Neutrophil (primary cell): Measurements from ENCODE around the gene RAI1.

Experiments used
- H3K27ac ChIP-seq: fragments of 200-600 bp; sonication (generic); 2 replicates; pipeline ENCODE4 v1.5.1; 2016; ENCODE audit warnings: mild to moderate bottlenecking, moderate library complexity
- H3K27me3 ChIP-seq: fragments of 200-600 bp; sonication (generic); 2 replicates; pipeline ENCODE4 v1.6.0; 2016; ENCODE audit warnings: mild to moderate bottlenecking
- H3K36me3 ChIP-seq: fragments of 200-600 bp; sonication (generic); 2 replicates; pipeline ENCODE4 v1.5.1; 2017
- H3K4me1 ChIP-seq, 2 experiments: fragments of 200-600 bp in 1 of 2; sonication (generic) in 1 of 2; 1 replicate in 1 of 2; 2 replicates in 1 of 2; pipeline versions ENCODE4 v1.5.1 to v1.6.1; 2013 to 2016; ENCODE audit warnings: low read depth in 1 of 2, low read length in 1 of 2, mild to moderate bottlenecking in 1 of 2, moderate library complexity in 1 of 2; ENCODE audit not compliant: control insufficient read depth in 1 of 2, insufficient read depth in 1 of 2
- H3K4me3 ChIP-seq, 2 experiments: fragments of 200-600 bp in 1 of 2; sonication (generic) in 1 of 2; 1 replicate in 1 of 2; 2 replicates in 1 of 2; pipeline ENCODE4 v1.5.1; 2013 to 2016; ENCODE audit warnings: low read depth in 1 of 2, low read length in 1 of 2, mild to moderate bottlenecking in 1 of 2, moderate library complexity in 1 of 2
- H3K9me3 ChIP-seq: fragments of 200-600 bp; sonication (generic); 2 replicates; pipeline ENCODE4 v1.5.1; 2016
- CTCF ChIP-seq: fragments of 200-600 bp; sonication (generic); IDR thresholded peaks from 2 replicates; pipeline ENCODE4 v1.5.1; 2016; ENCODE audit warnings: antibody characterized with exemption

The RAI1 gene

GRCh38 chr17:17712268-17712924 is 31.1 kb downstream of the RAI1 start:
- Histone ChIP-seq H3K27ac (peak overlapping the region; percentile 36), H3K36me3 (no peaks in the 10 kb centered on the region)
- TF ChIP-seq CTCF: no peak

GRCh38 chr17:17713839-17714238 is 32.6 kb downstream of the RAI1 start:
- no peak for TF ChIP-seq CTCF
- peak overlapping the region; percentile 43 for H3K27ac ChIP-seq
- H3K4me3 ChIP-seq: no peak overlapping the region
- H3K27me3 ChIP-seq: no peaks in the 10 kb centered on the region
- no peaks in the 10 kb centered on the region for H3K36me3 ChIP-seq
- no peaks in the 10 kb centered on the region for H3K9me3 ChIP-seq
- H3K4me1 ChIP-seq: peaks cover 35 to 38% of the 10 kb centered on the region in 2 experiments

More at GRCh38 chr17:17712268-17712924, 31.1 kb downstream of the RAI1 start:
- H3K27me3 ChIP-seq: no peaks in the 10 kb centered on the region
- no peaks in the 10 kb centered on the region for H3K9me3 ChIP-seq
- H3K4me1 ChIP-seq: peaks cover 35 to 38% of the 10 kb centered on the region in 2 experiments
- no peak overlapping the region for H3K4me3 ChIP-seq

DNA sequence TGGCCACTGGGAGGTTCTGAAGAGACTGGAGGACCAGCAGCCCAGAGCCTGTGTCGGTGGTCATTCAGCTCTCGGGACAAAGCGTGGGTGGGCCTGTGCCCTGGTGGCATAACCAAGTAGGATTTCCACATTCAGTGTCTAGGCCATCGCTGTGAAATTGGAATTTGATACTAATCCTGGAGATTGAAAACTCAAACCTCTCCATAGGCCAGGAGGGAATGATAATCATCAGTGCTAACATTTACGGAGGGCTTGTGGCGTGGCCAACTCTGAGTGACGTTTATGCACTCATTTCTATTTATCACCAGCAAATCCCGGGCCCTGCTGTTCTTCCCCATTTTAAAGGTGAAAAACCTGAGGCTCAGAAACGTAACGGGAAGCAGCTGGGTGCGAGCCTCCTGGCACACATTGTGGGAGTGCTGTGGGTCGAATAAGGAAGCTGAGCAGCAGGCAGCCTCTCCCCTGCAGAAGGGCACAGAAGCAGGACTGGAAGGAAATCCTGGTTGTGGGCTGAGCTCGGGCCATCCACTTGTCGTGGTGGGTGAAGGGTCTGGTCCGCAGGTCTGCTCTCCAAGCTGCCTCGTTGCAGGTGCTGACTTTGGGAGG is 33.1 kb downstream of the RAI1 start:
- H3K36me3 ChIP-seq: no peaks in the 10 kb centered on the region
- peaks cover 35 to 38% of the 10 kb centered on the region in 2 experiments for H3K4me1 ChIP-seq
- H3K27me3 ChIP-seq: no peaks in the 10 kb centered on the region
- peak overlapping the region; percentile 43 for H3K27ac ChIP-seq
- no peak for TF ChIP-seq CTCF
- H3K9me3 ChIP-seq: no peaks in the 10 kb centered on the region
- no peak overlapping the region for H3K4me3 ChIP-seq

DNA sequence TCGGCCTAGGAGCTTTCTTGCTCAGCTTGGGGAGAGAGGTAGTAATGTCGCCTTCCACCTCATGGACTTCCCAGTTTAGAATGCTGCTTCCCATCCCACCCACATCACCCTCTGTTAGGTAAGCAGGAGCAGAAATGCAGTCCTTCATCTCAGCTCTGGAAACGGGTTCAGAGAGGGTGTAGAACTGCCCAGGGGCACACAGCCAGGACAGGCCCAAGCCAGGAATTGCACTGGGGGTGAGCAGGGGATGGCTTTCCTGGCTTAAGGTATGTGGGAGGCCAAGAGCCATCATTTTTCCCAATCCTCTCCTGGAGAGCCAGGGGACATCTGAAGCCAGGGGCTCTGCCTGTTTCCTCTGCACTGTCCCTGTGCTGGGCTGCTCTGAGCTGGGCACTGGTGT is 33.6 kb downstream of the RAI1 start:
- TF ChIP-seq CTCF: no peak
- Histone ChIP-seq H3K27ac (peak overlapping the region; percentile 43), H3K4me1 (peaks cover 35 to 38% of the 10 kb centered on the region in 2 experiments), H3K4me3 (no peak overlapping the region), H3K9me3 (no peaks in the 10 kb centered on the region), H3K36me3 (no peaks in the 10 kb centered on the region), H3K27me3 (no peaks in the 10 kb centered on the region)

DNA sequence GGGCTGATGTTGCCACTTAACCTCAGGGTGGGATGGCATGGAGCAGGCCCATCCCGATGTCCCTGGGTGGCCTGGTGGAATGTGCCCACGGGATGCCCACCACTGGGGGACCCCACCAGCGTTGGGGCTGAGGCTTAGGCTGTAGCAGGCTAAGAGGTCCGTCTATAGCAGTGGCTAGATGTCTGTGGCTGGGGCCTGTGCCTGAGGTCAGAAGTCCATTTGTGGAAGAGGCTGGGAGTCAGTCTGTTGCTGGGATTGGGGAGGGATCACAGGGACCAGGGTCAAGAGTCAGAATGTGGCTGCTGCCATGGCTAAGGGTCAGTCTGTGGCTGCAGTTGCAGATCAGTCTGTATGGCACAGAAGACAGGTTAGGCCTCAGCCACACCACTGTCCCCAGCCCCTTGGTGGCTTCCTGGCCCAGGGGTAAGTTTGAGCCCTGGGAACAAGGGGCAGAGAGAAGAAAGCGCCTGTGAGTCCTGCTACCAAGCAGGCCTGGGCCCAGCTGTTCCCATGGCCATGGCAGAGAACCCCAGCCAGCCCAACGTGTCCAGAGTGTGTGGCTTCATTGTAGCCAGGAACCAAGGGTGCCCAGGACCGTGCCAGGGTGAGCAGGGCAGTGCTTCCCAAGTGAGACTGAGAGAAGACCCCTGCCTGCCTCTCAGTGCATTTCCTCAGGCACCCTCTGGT is 35.7 kb downstream of the RAI1 start:
- H3K9me3 ChIP-seq: no peaks in the 10 kb centered on the region
- H3K4me3 ChIP-seq: no peak overlapping the region
- no peak overlapping the region for H3K27ac ChIP-seq
- no peak for TF ChIP-seq CTCF
- peaks cover 30 to 33% of the 10 kb centered on the region in 2 experiments for H3K4me1 ChIP-seq
- peaks cover 20% of the 10 kb centered on the region for H3K27me3 ChIP-seq
- H3K36me3 ChIP-seq: no peaks in the 10 kb centered on the region
